ENCODE results near the gene SFSWAP. TPM values are rescaled to one million over a fixed set of nuclear protein-coding genes. Genes with fewer than 3 reads are reported as not detected.
A peak's percentile ranks its signal among the peaks of the same experiment; 100 is the strongest.

SFSWAP gene
- total and polyA plus RNA-seq, 2 of the 13 experiments (the other 11 are each of a cell fraction or from before 2014, with no cell fraction given) = 17.1 to 27.7 TPM

DNA sequence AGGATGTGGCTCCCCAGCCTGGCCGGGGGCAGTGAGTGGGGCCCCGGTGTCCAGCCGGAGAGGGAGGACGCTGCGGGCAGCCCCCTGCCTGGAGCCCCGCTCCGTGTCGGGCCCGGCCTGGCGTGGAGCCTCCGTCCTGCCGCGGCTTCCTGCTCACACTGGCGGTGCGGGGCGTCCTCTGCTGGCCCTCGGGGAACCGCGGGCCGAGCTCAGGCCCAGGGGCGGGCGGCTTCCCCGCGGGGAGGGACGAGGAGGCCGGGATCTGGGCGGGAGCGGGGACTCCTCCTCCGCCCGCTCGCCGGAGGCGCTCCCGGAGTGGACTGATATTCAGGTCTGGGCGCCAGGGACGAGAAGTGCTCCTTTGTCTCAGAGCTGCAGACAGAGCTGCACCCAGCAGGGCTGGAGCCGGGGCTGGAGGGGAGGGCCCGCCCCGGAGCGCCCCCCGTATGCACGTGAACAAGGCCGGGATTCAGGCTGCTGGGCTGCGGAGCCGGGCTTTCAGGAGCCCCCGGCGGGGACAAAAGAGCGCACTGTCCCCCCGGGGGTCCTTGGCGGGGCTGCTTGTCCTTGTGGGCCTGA lies 119.5 kb downstream of the SFSWAP start (continued):
- no peak for TF ChIP-seq ZNF350 (CRISPR knock-in tag; IDR thresholded peaks at IDR 0.05; ENCODE audit: borderline replicate concordance, low read depth)
- TF ChIP-seq, protein P1, sequence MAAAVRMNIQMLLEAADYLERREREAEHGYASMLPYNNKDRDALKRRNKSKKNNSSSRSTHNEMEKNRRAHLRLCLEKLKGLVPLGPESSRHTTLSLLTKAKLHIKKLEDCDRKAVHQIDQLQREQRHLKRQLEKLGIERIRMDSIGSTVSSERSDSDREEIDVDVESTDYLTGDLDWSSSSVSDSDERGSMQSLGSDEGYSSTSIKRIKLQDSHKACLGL (CRISPR knock-in tag; IDR thresholded peaks at IDR 0.05) = 0 out of 2 replicates have a peak, but pooled peaks have one; percentile 13
- 0 out of 2 replicates have a peak, but pooled peaks have one; percentile 60 for TF ChIP-seq ZNF234 (CRISPR knock-in tag; conservative IDR thresholded peaks at IDR 0.05)
- TF ChIP-seq, protein P2, sequence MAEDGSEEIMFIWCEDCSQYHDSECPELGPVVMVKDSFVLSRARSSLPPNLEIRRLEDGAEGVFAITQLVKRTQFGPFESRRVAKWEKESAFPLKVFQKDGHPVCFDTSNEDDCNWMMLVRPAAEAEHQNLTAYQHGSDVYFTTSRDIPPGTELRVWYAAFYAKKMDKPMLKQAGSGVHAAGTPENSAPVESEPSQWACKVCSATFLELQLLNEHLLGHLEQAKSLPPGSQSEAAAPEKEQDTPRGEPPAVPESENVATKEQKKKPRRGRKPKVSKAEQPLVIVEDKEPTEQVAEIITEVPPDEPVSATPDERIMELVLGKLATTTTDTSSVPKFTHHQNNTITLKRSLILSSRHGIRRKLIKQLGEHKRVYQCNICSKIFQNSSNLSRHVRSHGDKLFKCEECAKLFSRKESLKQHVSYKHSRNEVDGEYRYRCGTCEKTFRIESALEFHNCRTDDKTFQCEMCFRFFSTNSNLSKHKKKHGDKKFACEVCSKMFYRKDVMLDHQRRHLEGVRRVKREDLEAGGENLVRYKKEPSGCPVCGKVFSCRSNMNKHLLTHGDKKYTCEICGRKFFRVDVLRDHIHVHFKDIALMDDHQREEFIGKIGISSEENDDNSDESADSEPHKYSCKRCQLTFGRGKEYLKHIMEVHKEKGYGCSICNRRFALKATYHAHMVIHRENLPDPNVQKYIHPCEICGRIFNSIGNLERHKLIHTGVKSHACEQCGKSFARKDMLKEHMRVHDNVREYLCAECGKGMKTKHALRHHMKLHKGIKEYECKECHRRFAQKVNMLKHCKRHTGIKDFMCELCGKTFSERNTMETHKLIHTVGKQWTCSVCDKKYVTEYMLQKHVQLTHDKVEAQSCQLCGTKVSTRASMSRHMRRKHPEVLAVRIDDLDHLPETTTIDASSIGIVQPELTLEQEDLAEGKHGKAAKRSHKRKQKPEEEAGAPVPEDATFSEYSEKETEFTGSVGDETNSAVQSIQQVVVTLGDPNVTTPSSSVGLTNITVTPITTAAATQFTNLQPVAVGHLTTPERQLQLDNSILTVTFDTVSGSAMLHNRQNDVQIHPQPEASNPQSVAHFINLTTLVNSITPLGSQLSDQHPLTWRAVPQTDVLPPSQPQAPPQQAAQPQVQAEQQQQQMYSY (CRISPR knock-in tag; IDR thresholded peaks at IDR 0.05) = peak; percentile 55; the same call in 1 of the 2 replicates
- TF ChIP-seq ZMYM3 (CRISPR knock-in tag; IDR thresholded peaks at IDR 0.05) = no peak
- TF ChIP-seq TBX2 (CRISPR knock-in tag; IDR thresholded peaks at IDR 0.05; ENCODE audit: borderline replicate concordance) = 0 out of 2 replicates have a peak, but pooled peaks have one; percentile 37
- TF ChIP-seq, protein P3, sequence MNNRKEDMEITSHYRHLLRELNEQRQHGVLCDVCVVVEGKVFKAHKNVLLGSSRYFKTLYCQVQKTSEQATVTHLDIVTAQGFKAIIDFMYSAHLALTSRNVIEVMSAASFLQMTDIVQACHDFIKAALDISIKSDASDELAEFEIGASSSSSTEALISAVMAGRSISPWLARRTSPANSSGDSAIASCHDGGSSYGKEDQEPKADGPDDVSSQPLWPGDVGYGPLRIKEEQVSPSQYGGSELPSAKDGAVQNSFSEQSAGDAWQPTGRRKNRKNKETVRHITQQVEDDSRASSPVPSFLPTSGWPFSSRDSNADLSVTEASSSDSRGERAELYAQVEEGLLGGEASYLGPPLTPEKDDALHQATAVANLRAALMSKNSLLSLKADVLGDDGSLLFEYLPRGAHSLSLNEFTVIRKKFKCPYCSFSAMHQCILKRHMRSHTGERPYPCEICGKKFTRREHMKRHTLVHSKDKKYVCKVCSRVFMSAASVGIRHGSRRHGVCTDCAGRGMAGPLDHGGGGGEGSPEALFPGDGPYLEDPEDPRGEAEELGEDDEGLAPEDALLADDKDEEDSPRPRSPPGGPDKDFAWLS (CRISPR knock-in tag; IDR thresholded peaks at IDR 0.05; ENCODE audit: borderline replicate concordance) = no peak
- TF ChIP-seq PCBP1 (IDR thresholded peaks at IDR 0.05; ENCODE audit: borderline replicate concordance, low read depth, low read length) = 0 out of 2 replicates have a peak, but pooled peaks have one; percentile 31
- TF ChIP-seq MAZ (IDR thresholded peaks at IDR 0.05; ENCODE audit: borderline replicate concordance, low read depth, low read length) = peak; percentile 23; the same call in 1 of the 2 replicates
- peak; percentile 77 for TF ChIP-seq MAZ (CRISPR knock-in tag; IDR thresholded peaks at IDR 0.05; ENCODE audit: low read depth)
- TF ChIP-seq ZNF777 (CRISPR knock-in tag; IDR thresholded peaks at IDR 0.05) = peak; percentile 90
- TF ChIP-seq SP4 (CRISPR knock-in tag; IDR thresholded peaks at IDR 0.05) = peak; percentile 49; the same call in 1 of the 2 replicates
- TF ChIP-seq, protein P4, sequence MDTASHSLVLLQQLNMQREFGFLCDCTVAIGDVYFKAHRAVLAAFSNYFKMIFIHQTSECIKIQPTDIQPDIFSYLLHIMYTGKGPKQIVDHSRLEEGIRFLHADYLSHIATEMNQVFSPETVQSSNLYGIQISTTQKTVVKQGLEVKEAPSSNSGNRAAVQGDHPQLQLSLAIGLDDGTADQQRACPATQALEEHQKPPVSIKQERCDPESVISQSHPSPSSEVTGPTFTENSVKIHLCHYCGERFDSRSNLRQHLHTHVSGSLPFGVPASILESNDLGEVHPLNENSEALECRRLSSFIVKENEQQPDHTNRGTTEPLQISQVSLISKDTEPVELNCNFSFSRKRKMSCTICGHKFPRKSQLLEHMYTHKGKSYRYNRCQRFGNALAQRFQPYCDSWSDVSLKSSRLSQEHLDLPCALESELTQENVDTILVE (CRISPR knock-in tag; IDR thresholded peaks at IDR 0.05) = 0 out of 2 replicates have a peak, but pooled peaks have one; percentile 15
- no peak for TF ChIP-seq TCF12 (IDR thresholded peaks at IDR 0.05)
- TF ChIP-seq TCF12 (CRISPR knock-in tag; IDR thresholded peaks at IDR 0.05) = 0 out of 2 replicates have a peak, but pooled peaks have one; percentile 9
- TF ChIP-seq, protein P5, sequence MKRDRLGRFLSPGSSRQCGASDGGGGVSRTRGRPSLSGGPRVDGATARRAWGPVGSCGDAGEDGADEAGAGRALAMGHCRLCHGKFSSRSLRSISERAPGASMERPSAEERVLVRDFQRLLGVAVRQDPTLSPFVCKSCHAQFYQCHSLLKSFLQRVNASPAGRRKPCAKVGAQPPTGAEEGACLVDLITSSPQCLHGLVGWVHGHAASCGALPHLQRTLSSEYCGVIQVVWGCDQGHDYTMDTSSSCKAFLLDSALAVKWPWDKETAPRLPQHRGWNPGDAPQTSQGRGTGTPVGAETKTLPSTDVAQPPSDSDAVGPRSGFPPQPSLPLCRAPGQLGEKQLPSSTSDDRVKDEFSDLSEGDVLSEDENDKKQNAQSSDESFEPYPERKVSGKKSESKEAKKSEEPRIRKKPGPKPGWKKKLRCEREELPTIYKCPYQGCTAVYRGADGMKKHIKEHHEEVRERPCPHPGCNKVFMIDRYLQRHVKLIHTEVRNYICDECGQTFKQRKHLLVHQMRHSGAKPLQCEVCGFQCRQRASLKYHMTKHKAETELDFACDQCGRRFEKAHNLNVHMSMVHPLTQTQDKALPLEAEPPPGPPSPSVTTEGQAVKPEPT (CRISPR knock-in tag; IDR thresholded peaks at IDR 0.05; ENCODE audit: low read depth) = no peak
- TF ChIP-seq, protein P6, sequence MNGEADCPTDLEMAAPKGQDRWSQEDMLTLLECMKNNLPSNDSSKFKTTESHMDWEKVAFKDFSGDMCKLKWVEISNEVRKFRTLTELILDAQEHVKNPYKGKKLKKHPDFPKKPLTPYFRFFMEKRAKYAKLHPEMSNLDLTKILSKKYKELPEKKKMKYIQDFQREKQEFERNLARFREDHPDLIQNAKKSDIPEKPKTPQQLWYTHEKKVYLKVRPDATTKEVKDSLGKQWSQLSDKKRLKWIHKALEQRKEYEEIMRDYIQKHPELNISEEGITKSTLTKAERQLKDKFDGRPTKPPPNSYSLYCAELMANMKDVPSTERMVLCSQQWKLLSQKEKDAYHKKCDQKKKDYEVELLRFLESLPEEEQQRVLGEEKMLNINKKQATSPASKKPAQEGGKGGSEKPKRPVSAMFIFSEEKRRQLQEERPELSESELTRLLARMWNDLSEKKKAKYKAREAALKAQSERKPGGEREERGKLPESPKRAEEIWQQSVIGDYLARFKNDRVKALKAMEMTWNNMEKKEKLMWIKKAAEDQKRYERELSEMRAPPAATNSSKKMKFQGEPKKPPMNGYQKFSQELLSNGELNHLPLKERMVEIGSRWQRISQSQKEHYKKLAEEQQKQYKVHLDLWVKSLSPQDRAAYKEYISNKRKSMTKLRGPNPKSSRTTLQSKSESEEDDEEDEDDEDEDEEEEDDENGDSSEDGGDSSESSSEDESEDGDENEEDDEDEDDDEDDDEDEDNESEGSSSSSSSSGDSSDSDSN (CRISPR knock-in tag; IDR thresholded peaks at IDR 0.05) = peak; percentile 85
